OCI-LY1 (cell line): ENCODE measurements around the gene MAGEA11.
"Not testable (repeated sequence)": the region's sequence is repeated elsewhere in the genome, so short reads cannot be mapped to it uniquely, and the experiment has no call there.

ENCODE experiments used
- H2AFZ ChIP-seq: fragments of 200-600 bp; sonication (generic), shearing (Covaris generic); 2 replicates; pipeline ENCODE4 v1.6.0; 2014; ENCODE audit warnings: antibody characterized with exemption, mild to moderate bottlenecking, low read length
- H3F3A ChIP-seq: fragments of 200-600 bp; sonication (generic), shearing (Covaris generic); 2 replicates; pipeline ENCODE4 v1.6.0; 2014; ENCODE audit warnings: mild to moderate bottlenecking, antibody characterized with exemption, low read length, moderate library complexity; ENCODE audit not compliant: insufficient read depth
- H3K27ac ChIP-seq: fragments of 200-600 bp; sonication (generic); 2 replicates; pipeline ENCODE4 v1.5.1; 2014; ENCODE audit warnings: low read length, mixed run types, mild to moderate bottlenecking, low read depth; ENCODE audit not compliant: poor library complexity, severe bottlenecking
- H3K27me3 ChIP-seq: fragments of 200-600 bp; sonication (generic); 2 replicates; pipeline ENCODE4 v1.6.0; 2014; ENCODE audit warnings: antibody characterized with exemption, mild to moderate bottlenecking, low read length, moderate library complexity; ENCODE audit not compliant: insufficient read depth
- H3K36me3 ChIP-seq: fragments of 200-600 bp; sonication (generic); 2 replicates; pipeline ENCODE4 v1.6.1; 2014; ENCODE audit warnings: mild to moderate bottlenecking, antibody characterized with exemption, low read length, moderate library complexity, mixed read lengths; ENCODE audit not compliant: insufficient read depth
- H3K4me1 ChIP-seq: fragments of 200-600 bp; sonication (generic); 2 replicates; pipeline ENCODE4 v1.5.1; 2014; ENCODE audit warnings: mild to moderate bottlenecking, low read length, moderate library complexity; ENCODE audit not compliant: insufficient read depth, severe bottlenecking
- H3K4me2 ChIP-seq: fragments of 200-600 bp; sonication (generic), shearing (Covaris generic); 2 replicates; pipeline ENCODE4 v1.6.1; 2014; ENCODE audit warnings: low read length
- H3K4me3 ChIP-seq: fragments of 200-600 bp; sonication (generic); 2 replicates; pipeline ENCODE4 v1.5.1; 2014; ENCODE audit warnings: low read length, low read depth, mild to moderate bottlenecking, mixed read lengths; ENCODE audit not compliant: poor library complexity, severe bottlenecking
- H3K79me2 ChIP-seq: fragments of 200-600 bp; shearing (Covaris generic); 2 replicates; pipeline ENCODE4 v1.6.1; 2016; ENCODE audit warnings: mixed run types, low read length, mixed read lengths; ENCODE audit not compliant: insufficient read depth
- H3K9ac ChIP-seq: fragments of 200-600 bp; sonication (generic), shearing (Covaris generic); 2 replicates; pipeline ENCODE4 v1.6.1; 2014; ENCODE audit warnings: mild to moderate bottlenecking, low read length, mixed read lengths
- H3K9me2 ChIP-seq: fragments of 200-600 bp; sonication (generic), shearing (Covaris generic); 2 replicates; pipeline ENCODE4 v1.6.1; 2014; ENCODE audit warnings: low read depth, mild to moderate bottlenecking, low read length, mixed read lengths
- H3K9me3 ChIP-seq: fragments of 200-600 bp; shearing (Covaris generic); 2 replicates; pipeline ENCODE4 v1.6.1; 2014; ENCODE audit warnings: low read length, mixed read lengths
- H4K20me1 ChIP-seq: fragments of 200-600 bp; sonication (generic), shearing (Covaris generic); 2 replicates; pipeline ENCODE4 v1.6.0; 2016; ENCODE audit warnings: mild to moderate bottlenecking, low read length; ENCODE audit not compliant: insufficient read depth
- EZH2 ChIP-seq: fragments of 200-600 bp; sonication (generic), shearing (Covaris generic); IDR thresholded peaks from 2 replicates; pipeline ENCODE4 v1.8.0; 2017; ENCODE audit warnings: borderline replicate concordance, mixed run types, mild to moderate bottlenecking, antibody characterized with exemption, low read length, moderate library complexity, mixed read lengths
- TF ChIP-seq, protein P1 (sequence below): fragments of 200-600 bp; sonication (generic), shearing (Covaris generic); IDR thresholded peaks from 2 replicates; pipeline ENCODE4 v1.5.1; 2017; ENCODE audit warnings: mild to moderate bottlenecking, antibody characterized with exemption, low read length, moderate library complexity, mixed read lengths

Gene MAGEA11

DNA sequence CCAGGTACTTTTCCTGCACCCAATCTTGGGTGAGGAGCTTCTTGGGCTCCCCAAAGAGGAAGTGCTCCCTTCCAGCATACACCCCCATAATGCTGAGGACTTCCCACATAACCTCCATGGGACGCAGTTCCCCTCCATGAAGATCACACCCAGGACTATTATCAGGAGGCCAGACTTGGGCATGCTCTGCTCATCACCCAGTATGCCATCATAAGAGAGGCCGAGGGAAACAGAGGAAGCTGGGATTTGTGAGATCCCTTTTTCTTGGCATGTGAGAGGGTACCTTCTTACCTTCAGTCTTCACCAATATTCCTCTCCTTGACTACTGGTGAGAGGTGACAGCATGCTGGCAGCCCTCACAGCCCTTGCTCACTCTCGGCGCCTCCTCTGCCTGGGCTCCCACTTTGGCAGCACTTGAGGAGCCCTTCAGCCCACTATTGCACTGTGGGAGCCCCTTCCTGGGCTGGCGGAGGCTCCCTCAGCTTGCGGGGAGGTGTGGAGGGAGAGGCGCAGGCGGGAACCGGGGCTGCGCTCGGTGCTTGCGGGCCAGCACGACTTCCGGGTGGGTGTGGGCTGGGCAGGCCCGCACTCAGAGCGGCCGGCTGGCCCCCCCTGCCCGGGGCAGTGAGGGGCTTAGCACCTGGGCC lies 46.3 kb downstream of the MAGEA11 start:
- Histone ChIP-seq H3K4me3 (no peak overlapping the region), H3K4me2 (no peak overlapping the region), H3K79me2 (no peaks in the 10 kb centered on the region), H4K20me1 (no peaks in the 10 kb centered on the region), H3F3A (no peaks in the 10 kb centered on the region), H3K4me1 (no peaks in the 10 kb centered on the region), H3K27ac (no peak overlapping the region), H3K9me3 (no peaks in the 10 kb centered on the region), H3K9ac (no peak overlapping the region), H2AFZ (no peak overlapping the region), H3K9me2 (no peaks in the 10 kb centered on the region), H3K27me3 (no peaks in the 10 kb centered on the region), H3K36me3 (no peaks in the 10 kb centered on the region)
- TF ChIP-seq, protein P1, sequence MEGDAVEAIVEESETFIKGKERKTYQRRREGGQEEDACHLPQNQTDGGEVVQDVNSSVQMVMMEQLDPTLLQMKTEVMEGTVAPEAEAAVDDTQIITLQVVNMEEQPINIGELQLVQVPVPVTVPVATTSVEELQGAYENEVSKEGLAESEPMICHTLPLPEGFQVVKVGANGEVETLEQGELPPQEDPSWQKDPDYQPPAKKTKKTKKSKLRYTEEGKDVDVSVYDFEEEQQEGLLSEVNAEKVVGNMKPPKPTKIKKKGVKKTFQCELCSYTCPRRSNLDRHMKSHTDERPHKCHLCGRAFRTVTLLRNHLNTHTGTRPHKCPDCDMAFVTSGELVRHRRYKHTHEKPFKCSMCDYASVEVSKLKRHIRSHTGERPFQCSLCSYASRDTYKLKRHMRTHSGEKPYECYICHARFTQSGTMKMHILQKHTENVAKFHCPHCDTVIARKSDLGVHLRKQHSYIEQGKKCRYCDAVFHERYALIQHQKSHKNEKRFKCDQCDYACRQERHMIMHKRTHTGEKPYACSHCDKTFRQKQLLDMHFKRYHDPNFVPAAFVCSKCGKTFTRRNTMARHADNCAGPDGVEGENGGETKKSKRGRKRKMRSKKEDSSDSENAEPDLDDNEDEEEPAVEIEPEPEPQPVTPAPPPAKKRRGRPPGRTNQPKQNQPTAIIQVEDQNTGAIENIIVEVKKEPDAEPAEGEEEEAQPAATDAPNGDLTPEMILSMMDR: no peak
- TF ChIP-seq EZH2: no peak

DNA sequence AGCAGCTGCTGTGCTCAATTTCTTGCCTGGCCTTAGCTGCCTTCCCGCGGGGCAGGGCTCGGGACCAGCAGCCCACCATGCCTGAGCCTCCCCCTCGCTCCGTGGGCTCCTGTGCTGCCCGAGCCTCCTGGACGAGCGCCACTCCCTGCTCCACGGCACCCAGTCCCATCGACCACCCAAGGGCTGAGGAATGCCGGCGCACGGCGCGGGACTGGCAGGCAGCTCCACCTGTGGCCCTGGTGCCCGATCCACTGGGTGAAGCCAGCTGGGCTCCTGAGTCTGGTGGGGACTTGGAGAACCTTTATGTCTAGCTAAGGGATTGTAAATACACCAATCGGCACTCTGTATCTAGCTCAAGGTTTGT lies 46.8 kb downstream of the MAGEA11 start:
- not testable (repeated sequence) for H3K9ac ChIP-seq, H3K9me2 ChIP-seq, H3K36me3 ChIP-seq, H3K4me2 ChIP-seq, H3K27ac ChIP-seq, H3K9me3 ChIP-seq, H3K79me2 ChIP-seq, H3K27me3 ChIP-seq, H2AFZ ChIP-seq, H3K4me3 ChIP-seq, H3K4me1 ChIP-seq, H4K20me1 ChIP-seq, H3F3A ChIP-seq

DNA sequence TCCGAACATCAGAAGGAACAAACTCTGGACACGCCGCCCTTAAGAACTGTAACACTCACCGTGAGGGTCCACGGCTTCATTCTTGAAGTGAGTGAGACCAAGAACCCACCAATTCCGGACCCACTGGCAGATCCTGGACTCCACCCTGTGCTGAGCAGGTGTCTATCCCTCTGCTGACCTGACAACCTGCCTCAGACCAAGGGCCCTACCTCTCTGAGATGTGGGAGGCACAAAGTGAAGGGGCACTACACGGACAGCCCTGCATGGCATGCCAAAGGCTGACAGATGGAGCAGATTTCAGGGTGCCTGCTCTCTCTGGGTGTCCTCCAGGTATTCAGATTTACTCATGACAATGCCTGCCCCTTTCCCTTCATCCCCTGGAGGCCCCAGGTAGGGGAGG lies 48.0 kb downstream of the MAGEA11 start:
- no peaks in the 10 kb centered on the region for H4K20me1 ChIP-seq
- H2AFZ ChIP-seq: no peak overlapping the region
- no peak overlapping the region for H3K4me3 ChIP-seq
- H3K4me2 ChIP-seq: no peak overlapping the region
- no peaks in the 10 kb centered on the region for H3K9me3 ChIP-seq
- no peaks in the 10 kb centered on the region for H3F3A ChIP-seq
- H3K27me3 ChIP-seq: no peaks in the 10 kb centered on the region
- no peak overlapping the region for H3K27ac ChIP-seq
- no peaks in the 10 kb centered on the region for H3K4me1 ChIP-seq
- H3K9me2 ChIP-seq: no peaks in the 10 kb centered on the region
- no peak overlapping the region for H3K9ac ChIP-seq
- no peaks in the 10 kb centered on the region for H3K36me3 ChIP-seq
- H3K79me2 ChIP-seq: no peaks in the 10 kb centered on the region
- no peak for TF ChIP-seq EZH2
- TF ChIP-seq, protein P1: no peak

DNA sequence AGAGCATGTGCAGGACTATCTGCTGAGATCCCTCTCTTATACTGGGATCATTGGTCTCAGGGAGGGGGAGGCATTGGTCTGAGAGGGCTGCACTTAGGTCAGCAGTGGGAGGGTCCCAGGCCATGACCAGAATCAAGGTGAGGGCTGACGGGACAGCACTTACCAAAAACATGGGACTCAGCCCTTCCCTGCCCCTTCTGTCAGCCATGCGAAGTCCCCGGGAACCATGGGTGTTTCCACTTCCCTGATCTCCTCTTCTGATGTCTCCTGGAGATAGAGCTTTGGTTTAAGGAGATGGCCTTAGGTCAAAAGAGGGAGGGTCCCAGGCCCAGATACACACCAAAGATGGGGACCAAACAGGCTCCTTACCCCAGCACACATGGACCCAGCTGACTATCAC lies 49.1 kb downstream of the MAGEA11 start:
- Histone ChIP-seq H3K9me2 (no peaks in the 10 kb centered on the region), H3F3A (no peaks in the 10 kb centered on the region), H3K27ac (no peak overlapping the region), H3K36me3 (no peaks in the 10 kb centered on the region), H2AFZ (no peak overlapping the region), H3K4me1 (no peaks in the 10 kb centered on the region), H3K4me3 (no peak overlapping the region), H3K79me2 (no peaks in the 10 kb centered on the region), H3K9me3 (no peaks in the 10 kb centered on the region), H3K4me2 (no peak overlapping the region), H4K20me1 (no peaks in the 10 kb centered on the region), H3K9ac (no peak overlapping the region), H3K27me3 (no peaks in the 10 kb centered on the region)
- TF ChIP-seq, protein P1: no peak
- TF ChIP-seq EZH2: no peak

DNA sequence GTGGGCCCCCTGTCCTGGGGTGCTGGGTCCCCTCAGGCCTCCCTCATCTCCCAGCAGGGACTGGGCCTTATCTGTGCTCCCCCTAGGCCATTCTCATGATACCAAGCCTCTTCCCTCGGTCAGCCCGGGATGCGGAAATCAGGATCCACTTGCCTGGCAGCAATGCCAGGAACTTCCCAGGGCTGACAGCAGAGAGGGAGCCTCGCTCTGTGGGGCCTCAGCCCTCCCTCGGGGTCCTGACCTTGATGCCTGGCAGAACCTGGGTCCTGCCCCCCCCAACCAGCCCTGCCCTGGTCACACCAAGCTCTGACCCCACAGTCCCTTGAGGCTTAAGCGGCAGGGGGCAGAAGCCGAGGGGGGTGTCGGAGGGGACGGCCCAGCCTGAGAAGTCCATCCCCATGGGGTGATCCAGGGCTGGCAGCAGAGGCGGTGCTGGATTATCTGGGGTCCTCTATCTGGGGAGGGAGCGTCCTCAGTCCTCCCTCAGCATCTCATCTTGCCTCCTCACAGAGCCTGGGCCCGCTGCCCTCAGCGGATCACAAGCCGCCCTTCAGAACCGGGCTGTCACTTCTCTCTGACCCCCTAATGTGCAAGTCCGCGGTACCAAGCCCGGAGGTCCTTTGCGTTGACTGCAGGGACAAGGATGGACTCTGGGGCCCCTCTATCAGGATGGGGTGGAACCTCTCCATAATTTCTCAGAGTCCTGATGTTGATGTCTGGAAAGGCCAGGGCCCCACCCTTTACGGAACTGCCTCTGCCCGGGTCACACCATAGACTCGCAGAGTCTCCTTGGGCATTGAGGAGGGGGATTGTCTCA lies 50.2 kb downstream of the MAGEA11 start:
- not testable (repeated sequence) for H2AFZ ChIP-seq, H3K9me2 ChIP-seq, H3K9ac ChIP-seq, H3K4me1 ChIP-seq, H3K4me2 ChIP-seq, H3F3A ChIP-seq, H4K20me1 ChIP-seq, H3K27ac ChIP-seq, H3K4me3 ChIP-seq, H3K9me3 ChIP-seq, H3K36me3 ChIP-seq, H3K79me2 ChIP-seq, H3K27me3 ChIP-seq
